Activated CD8-positive, alpha-beta memory T cell treated with anti-CD3 and anti-CD28 coated beads, Interleukin-2, amount 10 ng/mL, durations not matched to agents 7 days and 5 days (primary cell): ENCODE results near the gene RFPL1. TPM values are rescaled to one million over a fixed set of nuclear protein-coding genes. Genes with fewer than 3 reads are reported as not detected.
"Not testable (repeated sequence)": the region's sequence is repeated elsewhere in the genome, so short reads cannot be mapped to it uniquely, and the experiment has no call there.

Source experiments
- ATAC-seq: fragments of 150-1000 bp; cut with Tn5 transposase; one replicate; pipeline ENCODE4 v1.10.0; 2021; ENCODE audit warnings: moderate library complexity
- CTCF ChIA-PET: fragments of 350-600 bp; sonication (Branson Sonifier 250); formaldehyde crosslinking; loops from one replicate; lab custom pipeline; 2021; ENCODE audit warnings: antibody characterized with exemption; lab: Charles Lee
- DNase-seq: peaks from one replicate; pipeline ENCODE4 v3.0.0-alpha.2; 2020
- H3K27ac Mint-ChIP-seq: one replicate; pipeline ENCODE4 v1.8.0; 2021; ENCODE audit warnings: mild to moderate bottlenecking, mixed read lengths
- H3K27me3 Mint-ChIP-seq: one replicate; pipeline ENCODE4 v1.8.0; 2021; ENCODE audit warnings: mixed read lengths
- H3K36me3 Mint-ChIP-seq: one replicate; pipeline ENCODE4 v1.8.0; 2021; ENCODE audit warnings: mild to moderate bottlenecking, mixed read lengths
- H3K4me1 Mint-ChIP-seq: one replicate; pipeline ENCODE4 v1.8.0; 2021; ENCODE audit warnings: mixed read lengths
- H3K4me3 Mint-ChIP-seq: one replicate; pipeline ENCODE4 v1.8.0; 2021; ENCODE audit warnings: mild to moderate bottlenecking, moderate library complexity, mixed read lengths
- H3K9me3 Mint-ChIP-seq: one replicate; pipeline ENCODE4 v1.8.0; 2022; ENCODE audit warnings: low read depth, mixed read lengths
- total RNA-seq, 2 experiments: library from RNA; stranded (reverse); gene quantifications; one replicate each; pipeline ENCODE4 v1.2.3, GENCODE V29; 2021

The RFPL1 gene
- total RNA-seq, 2 experiments from 2014 or later, result not detected

GRCh38 chr22:29485448-29485847, 47.1 kb downstream of the RFPL1 start:
- Mint-ChIP-seq H3K27me3 (peaks cover 13% of the 10 kb centered on the region), H3K27ac (no peak overlapping the region), H3K36me3 (no peaks in the 10 kb centered on the region), H3K9me3 (no peaks in the 10 kb centered on the region), H3K4me3 (no peak overlapping the region), H3K4me1 (peaks cover 7% of the 10 kb centered on the region)
- CTCF ChIA-PET, result no interaction called here
- ATAC-seq, result no peak
- DNase-seq, result no peak

GRCh38 chr22:29487426-29487986, 49.1 kb downstream of the RFPL1 start:
- Mint-ChIP-seq H3K36me3 (no peaks in the 10 kb centered on the region), H3K4me3 (no peak overlapping the region), H3K27me3 (no peaks in the 10 kb centered on the region), H3K27ac (no peak overlapping the region), H3K9me3 (no peaks in the 10 kb centered on the region), H3K4me1 (no peaks in the 10 kb centered on the region)
- CTCF ChIA-PET, result interaction anchor here (0.7 kb wide), 1 partner anchor 16 kb away, joined by 3 read pairs; no protein-coding TSS in a partner anchor
- DNase-seq, result no peak
- ATAC-seq, result no peak

- not testable (repeated sequence) for H3K27ac Mint-ChIP-seq, ATAC-seq
These were observed 50.9 kb downstream of the RFPL1 start for GRCh38 chr22:29489127-29489780.

GRCh38 chr22:29491012-29491411, 52.6 kb downstream of the RFPL1 start:
- ATAC-seq (no peak), DNase-seq (no peak)
- Mint-ChIP-seq H3K27me3 (no peaks in the 10 kb centered on the region), H3K36me3 (peaks cover 14% of the 10 kb centered on the region), H3K27ac (no peak overlapping the region), H3K4me1 (no peaks in the 10 kb centered on the region), H3K4me3 (no peak overlapping the region), H3K9me3 (peaks cover 5% of the 10 kb centered on the region)
- CTCF ChIA-PET, result no interaction called here

More at GRCh38 chr22:29489127-29489780, 50.9 kb downstream of the RFPL1 start:
- H3K9me3 Mint-ChIP-seq, DNase-seq, H3K4me1 Mint-ChIP-seq, H3K27me3 Mint-ChIP-seq, H3K4me3 Mint-ChIP-seq, H3K36me3 Mint-ChIP-seq, CTCF ChIA-PET: not testable (repeated sequence)

Other genes with a start within 250 kb of the RFPL1 start
- under 1 TPM in 1 of 2 experiments, not detected in 1; 0.61 TPM for gene EMID1, start 232.7 kb upstream of the RFPL1 start, total RNA-seq
- 10 to 100 TPM; 40.5 to 44.7 TPM for gene RHBDD3, start 170.6 kb upstream of the RFPL1 start, total RNA-seq
- 100 to 1,000 TPM; 336 to 408 TPM for gene EWSR1, start 170.3 kb upstream of the RFPL1 start, total RNA-seq
- gene GAS2L1, start 131.9 kb upstream of the RFPL1 start, total RNA-seq, result 10 to 100 TPM; 12.0 to 16.9 TPM
- gene RASL10A, start 122.9 kb upstream of the RFPL1 start, total RNA-seq, result under 1 TPM; 0.63 to 0.70 TPM
- gene AP1B1, start 50.0 kb upstream of the RFPL1 start, total RNA-seq, result 10 to 100 TPM; 82.9 to 90.8 TPM
- gene NEFH, start 41.6 kb downstream of the RFPL1 start, total RNA-seq, result 1 to 10 TPM; 6.0 to 9.0 TPM
- 10 to 100 TPM; 57.5 to 62.9 TPM for gene THOC5, start 115.2 kb downstream of the RFPL1 start, total RNA-seq
- 10 to 100 TPM; 43.4 to 44.8 TPM for gene NIPSNAP1, start 142.5 kb downstream of the RFPL1 start, total RNA-seq
- gene NF2, start 165.1 kb downstream of the RFPL1 start, total RNA-seq, result 10 to 100 TPM; 46.6 to 61.2 TPM